WTC11 (cell line): ENCODE data around the gene RASA2. TPM values are rescaled to one million over a fixed set of nuclear protein-coding genes. Genes with fewer than 3 reads are reported as not detected.

Source experiments
- ATAC-seq: fragments of 200-7000 bp; cut with Tn5 transposase; 2 replicates; pipeline ENCODE4 v1.10.0; 2021; ENCODE audit warnings: mild to moderate bottlenecking, moderate library complexity
- CTCF ChIA-PET: fragments of 300-600 bp; sonication (Branson Sonifier 250); formaldehyde crosslinking; loops from one replicate; lab custom pipeline; 2021; ENCODE audit warnings: antibody characterized with exemption; lab: Charles Lee
- POLR2A ChIA-PET: fragments of 350-600 bp; sonication (Branson Sonifier 250); formaldehyde crosslinking; loops from one replicate; lab custom pipeline; 2021; ENCODE audit warnings: antibody characterized with exemption; lab: Charles Lee
- DNase-seq: peaks from one replicate; pipeline ENCODE4 v3.0.0; 2021; ENCODE audit warnings: low spot score
- H3K27ac Mint-ChIP-seq: 2 replicates; pipeline ENCODE4 v1.8.0; 2021; ENCODE audit warnings: mixed read lengths
- H3K27me3 Mint-ChIP-seq: 2 replicates; pipeline ENCODE4 v1.8.0; 2021; ENCODE audit warnings: low read depth, mild to moderate bottlenecking, moderate library complexity, mixed read lengths
- H3K36me3 Mint-ChIP-seq: 2 replicates; pipeline ENCODE4 v1.8.0; 2021; ENCODE audit warnings: mixed read lengths
- H3K4me1 Mint-ChIP-seq: 2 replicates; pipeline ENCODE4 v1.8.0; 2022; ENCODE audit warnings: mixed read lengths
- H3K4me3 Mint-ChIP-seq: 2 replicates; pipeline ENCODE4 v1.8.0; 2021; ENCODE audit warnings: mild to moderate bottlenecking, moderate library complexity, mixed read lengths
- H3K9me3 Mint-ChIP-seq: 2 replicates; pipeline ENCODE4 v1.8.0; 2021; ENCODE audit warnings: mixed read lengths
- ARID4B ChIP-seq: sonication (generic); formaldehyde crosslinking; IDR thresholded peaks from 2 replicates; pipeline ENCODE4 v1.8.0; 2023; ENCODE audit warnings: missing genetic modification reagents, mild to moderate bottlenecking, borderline replicate concordance
- FOXJ3 ChIP-seq: sonication (generic); formaldehyde crosslinking; IDR thresholded peaks from 2 replicates; pipeline ENCODE4 v1.9.0; 2021; ENCODE audit warnings: missing genetic modification reagents, mild to moderate bottlenecking, borderline replicate concordance
- GRHL2 ChIP-seq: fragments of 250-450 bp; sonication (Bioruptor Pico); IDR thresholded peaks from 2 replicates; pipeline ENCODE4 v1.8.0; 2022; ENCODE audit warnings: mild to moderate bottlenecking, moderate library complexity; ENCODE audit not compliant: insufficient replicate concordance, severe bottlenecking
- GTF2I ChIP-seq: fragments of 250-450 bp; sonication (Bioruptor Pico); conservative IDR thresholded peaks from 2 replicates; pipeline ENCODE4 v1.4.0; 2021; ENCODE audit warnings: mild to moderate bottlenecking
- IRF2 ChIP-seq: sonication (generic); formaldehyde crosslinking; IDR thresholded peaks from 2 replicates; pipeline ENCODE4 v1.8.0; 2022; ENCODE audit warnings: low read depth, missing genetic modification reagents, borderline replicate concordance
- MXD4 ChIP-seq: fragments of 250-450 bp; sonication (Bioruptor Pico); IDR thresholded peaks from 2 replicates; pipeline ENCODE4 v1.8.0; 2021; ENCODE audit warnings: mild to moderate bottlenecking, moderate library complexity, borderline replicate concordance
- NFATC4 ChIP-seq: fragments of 250-450 bp; sonication (Bioruptor Pico); IDR thresholded peaks from 2 replicates; pipeline ENCODE4 v1.9.0; 2021; ENCODE audit warnings: mild to moderate bottlenecking
- NFE2L1 ChIP-seq: sonication (generic); formaldehyde crosslinking; IDR thresholded peaks from 2 replicates; pipeline ENCODE4 v1.8.1; 2023; ENCODE audit warnings: missing genetic modification reagents
- OVOL2 ChIP-seq: fragments of 250-450 bp; sonication (Bioruptor Pico); IDR thresholded peaks from 2 replicates; pipeline ENCODE4 v1.9.0; 2021; ENCODE audit warnings: mild to moderate bottlenecking, borderline replicate concordance
- USF2 ChIP-seq: sonication (generic); formaldehyde crosslinking; IDR thresholded peaks from 2 replicates; pipeline ENCODE4 v1.8.1; 2023; ENCODE audit warnings: mild to moderate bottlenecking, missing genetic modification reagents, moderate library complexity
- ZBTB43 ChIP-seq: sonication (generic); formaldehyde crosslinking; IDR thresholded peaks from 2 replicates; pipeline ENCODE4 v1.8.1; 2023; ENCODE audit warnings: mild to moderate bottlenecking, missing genetic modification reagents
- ZMAT4 ChIP-seq: fragments of 250-450 bp; sonication (Bioruptor Pico); IDR thresholded peaks from 2 replicates; pipeline ENCODE4 v1.9.0; 2021; ENCODE audit warnings: mild to moderate bottlenecking
- ZNF219 ChIP-seq: sonication (generic); formaldehyde crosslinking; IDR thresholded peaks from 2 replicates; pipeline ENCODE4 v1.8.0; 2023; ENCODE audit warnings: missing genetic modification reagents, mild to moderate bottlenecking, borderline replicate concordance
- ZNF263 ChIP-seq: sonication (generic); formaldehyde crosslinking; IDR thresholded peaks from 2 replicates; pipeline ENCODE4 v1.8.1; 2022; ENCODE audit warnings: low read depth, mild to moderate bottlenecking, moderate library complexity, missing genetic modification reagents
- ZNF396 ChIP-seq: fragments of 250-450 bp; sonication (Bioruptor Pico); IDR thresholded peaks from 2 replicates; pipeline ENCODE4 v1.8.0; 2021; ENCODE audit warnings: mild to moderate bottlenecking, moderate library complexity, borderline replicate concordance
- ZNF423 ChIP-seq: fragments of 250-450 bp; sonication (Bioruptor Pico); IDR thresholded peaks from 2 replicates; pipeline ENCODE4 v2.1.2; 2022; ENCODE audit warnings: mild to moderate bottlenecking, moderate library complexity
- total RNA-seq: library from RNA; stranded (reverse); gene quantifications from 3 replicates; pipeline ENCODE4 v1.2.3, GENCODE V29; 2021
- TF ChIP-seq, protein P1 (sequence below): fragments of 250-450 bp; sonication (Bioruptor Pico); IDR thresholded peaks from 2 replicates; pipeline ENCODE4 v1.9.0; 2021; ENCODE audit warnings: mild to moderate bottlenecking, borderline replicate concordance
- TF ChIP-seq, protein P2 (sequence below): sonication (generic); formaldehyde crosslinking; IDR thresholded peaks from 2 replicates; pipeline ENCODE4 v1.8.0; 2022; ENCODE audit warnings: mild to moderate bottlenecking, missing genetic modification reagents

Gene RASA2
- total RNA-seq, 1 experiment from 2014 or later = 13.9 TPM

- CTCF ChIA-PET = no interaction called here
- Mint-ChIP-seq H3K4me1 (peaks cover 8% of the 10 kb centered on the region), H3K27me3 (no peaks in the 10 kb centered on the region), H3K36me3 (no peaks in the 10 kb centered on the region), H3K9me3 (no peaks in the 10 kb centered on the region), H3K4me3 (no peak overlapping the region), H3K27ac (no peak overlapping the region)
- no peak for TF ChIP-seq NFATC4 (CRISPR knock-in tag)
- no peak for TF ChIP-seq ZNF263
- TF ChIP-seq USF2 (CRISPR knock-in tag) = no peak
- no peak for TF ChIP-seq OVOL2 (CRISPR knock-in tag)
- TF ChIP-seq ZNF423 (CRISPR knock-in tag) = no peak
- TF ChIP-seq FOXJ3 (CRISPR knock-in tag) = no peak
- TF ChIP-seq MXD4 (CRISPR knock-in tag) = no peak
- no peak for TF ChIP-seq ARID4B
- no peak for TF ChIP-seq GTF2I (CRISPR knock-in tag)
- POLR2A ChIA-PET = no interaction called here
- ATAC-seq = no peak
- no peak for DNase-seq
These were observed 21.2 kb downstream of the RASA2 start for GRCh38 chr3:141508067-141508436.

- ChIA-PET CTCF (no interaction called here), POLR2A (no interaction called here)
- peaks cover 8% of the 10 kb centered on the region for H3K36me3 Mint-ChIP-seq
- H3K4me3 Mint-ChIP-seq = no peak overlapping the region
- H3K27ac Mint-ChIP-seq = no peak overlapping the region
- H3K27me3 Mint-ChIP-seq = no peaks in the 10 kb centered on the region
- no peaks in the 10 kb centered on the region for H3K9me3 Mint-ChIP-seq
- peaks cover 8% of the 10 kb centered on the region for H3K4me1 Mint-ChIP-seq
- DNase-seq (no peak), ATAC-seq (no peak)
- TF ChIP-seq NFE2L1 (CRISPR knock-in tag) (no peak), GRHL2 (CRISPR knock-in tag) (no peak), ZMAT4 (CRISPR knock-in tag) (no peak), ZBTB43 (CRISPR knock-in tag) (no peak), IRF2 (no peak), USF2 (CRISPR knock-in tag) (no peak), OVOL2 (CRISPR knock-in tag) (no peak), ZNF219 (CRISPR knock-in tag) (no peak), ZNF396 (CRISPR knock-in tag) (no peak), FOXJ3 (CRISPR knock-in tag) (no peak)
- TF ChIP-seq, protein P1, sequence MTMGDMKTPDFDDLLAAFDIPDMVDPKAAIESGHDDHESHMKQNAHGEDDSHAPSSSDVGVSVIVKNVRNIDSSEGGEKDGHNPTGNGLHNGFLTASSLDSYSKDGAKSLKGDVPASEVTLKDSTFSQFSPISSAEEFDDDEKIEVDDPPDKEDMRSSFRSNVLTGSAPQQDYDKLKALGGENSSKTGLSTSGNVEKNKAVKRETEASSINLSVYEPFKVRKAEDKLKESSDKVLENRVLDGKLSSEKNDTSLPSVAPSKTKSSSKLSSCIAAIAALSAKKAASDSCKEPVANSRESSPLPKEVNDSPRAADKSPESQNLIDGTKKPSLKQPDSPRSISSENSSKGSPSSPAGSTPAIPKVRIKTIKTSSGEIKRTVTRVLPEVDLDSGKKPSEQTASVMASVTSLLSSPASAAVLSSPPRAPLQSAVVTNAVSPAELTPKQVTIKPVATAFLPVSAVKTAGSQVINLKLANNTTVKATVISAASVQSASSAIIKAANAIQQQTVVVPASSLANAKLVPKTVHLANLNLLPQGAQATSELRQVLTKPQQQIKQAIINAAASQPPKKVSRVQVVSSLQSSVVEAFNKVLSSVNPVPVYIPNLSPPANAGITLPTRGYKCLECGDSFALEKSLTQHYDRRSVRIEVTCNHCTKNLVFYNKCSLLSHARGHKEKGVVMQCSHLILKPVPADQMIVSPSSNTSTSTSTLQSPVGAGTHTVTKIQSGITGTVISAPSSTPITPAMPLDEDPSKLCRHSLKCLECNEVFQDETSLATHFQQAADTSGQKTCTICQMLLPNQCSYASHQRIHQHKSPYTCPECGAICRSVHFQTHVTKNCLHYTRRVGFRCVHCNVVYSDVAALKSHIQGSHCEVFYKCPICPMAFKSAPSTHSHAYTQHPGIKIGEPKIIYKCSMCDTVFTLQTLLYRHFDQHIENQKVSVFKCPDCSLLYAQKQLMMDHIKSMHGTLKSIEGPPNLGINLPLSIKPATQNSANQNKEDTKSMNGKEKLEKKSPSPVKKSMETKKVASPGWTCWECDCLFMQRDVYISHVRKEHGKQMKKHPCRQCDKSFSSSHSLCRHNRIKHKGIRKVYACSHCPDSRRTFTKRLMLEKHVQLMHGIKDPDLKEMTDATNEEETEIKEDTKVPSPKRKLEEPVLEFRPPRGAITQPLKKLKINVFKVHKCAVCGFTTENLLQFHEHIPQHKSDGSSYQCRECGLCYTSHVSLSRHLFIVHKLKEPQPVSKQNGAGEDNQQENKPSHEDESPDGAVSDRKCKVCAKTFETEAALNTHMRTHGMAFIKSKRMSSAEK (CRISPR knock-in tag) = no peak
- TF ChIP-seq, protein P2, sequence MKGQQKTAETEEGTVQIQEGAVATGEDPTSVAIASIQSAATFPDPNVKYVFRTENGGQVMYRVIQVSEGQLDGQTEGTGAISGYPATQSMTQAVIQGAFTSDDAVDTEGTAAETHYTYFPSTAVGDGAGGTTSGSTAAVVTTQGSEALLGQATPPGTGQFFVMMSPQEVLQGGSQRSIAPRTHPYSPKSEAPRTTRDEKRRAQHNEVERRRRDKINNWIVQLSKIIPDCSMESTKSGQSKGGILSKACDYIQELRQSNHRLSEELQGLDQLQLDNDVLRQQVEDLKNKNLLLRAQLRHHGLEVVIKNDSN (CRISPR knock-in tag) = no peak
These were observed 24.5 kb downstream of the RASA2 start for GRCh38 chr3:141511361-141511760.
